GM12878 (cell line): Measurements from ENCODE around the gene CNPY2. TPM values are rescaled to one million over a fixed set of nuclear protein-coding genes. Genes with fewer than 3 reads are reported as not detected.

Source experiments
- ATF2 ChIP-seq: IDR thresholded peaks from 2 replicates; pipeline ENCODE4 v1.6.1; 2012; ENCODE audit warnings: low read length, inconsistent platforms
- BACH1 ChIP-seq: fragments of 450-650 bp; IDR thresholded peaks from 2 replicates; pipeline ENCODE4 v1.6.1; 2017; ENCODE audit warnings: mild to moderate bottlenecking, borderline replicate concordance
- BCL3 ChIP-seq: IDR thresholded peaks from 2 replicates; pipeline ENCODE4 v1.6.1; 2011; ENCODE audit warnings: borderline replicate concordance, low read depth, mild to moderate bottlenecking, moderate library complexity, low read length; ENCODE audit not compliant: insufficient read depth, poor library complexity, severe bottlenecking
- CREB1 ChIP-seq: IDR thresholded peaks from 2 replicates; pipeline ENCODE4 v1.6.1; 2012; ENCODE audit warnings: low read depth, mild to moderate bottlenecking, inconsistent platforms
- E2F4 ChIP-seq: IDR thresholded peaks from 2 replicates; pipeline ENCODE4 v1.6.1; 2012; ENCODE audit warnings: low read depth, low read length, improper control_type of control experiment
- ETV6 ChIP-seq, 2 experiments: fragments of 450-650 bp in 1 of 2; IDR thresholded peaks in 1 of 2; conservative IDR thresholded peaks in 1 of 2; 2 replicates each; pipeline ENCODE4 v1.6.1; 2014; ENCODE audit warnings: antibody characterized with exemption in 1 of 2, borderline replicate concordance in 1 of 2, low read depth in 1 of 2, mild to moderate bottlenecking in 1 of 2, moderate library complexity in 1 of 2
- GABPA ChIP-seq: IDR thresholded peaks from 2 replicates; pipeline ENCODE4 v1.6.1; 2014; ENCODE audit warnings: antibody characterized with exemption, low read depth, mild to moderate bottlenecking, inconsistent platforms
- HDGF ChIP-seq: fragments of 450-650 bp; IDR thresholded peaks from 2 replicates; pipeline ENCODE4 v1.6.1; 2016; ENCODE audit warnings: antibody characterized with exemption
- IKZF1 ChIP-seq: fragments of 450-650 bp; conservative IDR thresholded peaks from 2 replicates; pipeline ENCODE4 v1.6.1; 2017; ENCODE audit warnings: antibody characterized with exemption, mild to moderate bottlenecking
- IRF3 ChIP-seq: fragments of 450-650 bp; IDR thresholded peaks from 2 replicates; pipeline ENCODE4 v1.6.1; 2014; ENCODE audit warnings: mild to moderate bottlenecking
- JUNB ChIP-seq: IDR thresholded peaks from 2 replicates; pipeline ENCODE4 v1.6.1; 2016; ENCODE audit warnings: antibody characterized with exemption, mild to moderate bottlenecking
- JUND ChIP-seq: IDR thresholded peaks from 2 replicates; pipeline ENCODE4 v1.6.1; 2012; ENCODE audit warnings: low read depth, mild to moderate bottlenecking, low read length, improper control_type of control experiment, moderate library complexity
- MAX ChIP-seq: IDR thresholded peaks from 2 replicates; pipeline ENCODE4 v1.6.1; 2012; ENCODE audit warnings: low read depth, low read length, improper control_type of control experiment
- MTA2 ChIP-seq: fragments of 450-650 bp; IDR thresholded peaks from 2 replicates; pipeline ENCODE4 v1.6.1; 2016; ENCODE audit warnings: low read depth, mild to moderate bottlenecking, moderate library complexity
- MXI1 ChIP-seq: fragments of 150-350 bp; IDR thresholded peaks from 2 replicates; pipeline ENCODE4 v1.6.1; 2011; ENCODE audit warnings: low read depth, mild to moderate bottlenecking, inconsistent platforms, low read length, improper control_type of control experiment
- PAX8 ChIP-seq: fragments of 450-650 bp; IDR thresholded peaks from 2 replicates; pipeline ENCODE4 v1.6.1; 2017; ENCODE audit warnings: mild to moderate bottlenecking, moderate library complexity
- POLR2AphosphoS5 ChIP-seq: IDR thresholded peaks from 2 replicates; pipeline ENCODE4 v1.6.1; 2011; ENCODE audit warnings: mild to moderate bottlenecking, low read length, inconsistent platforms
- RCOR1 ChIP-seq: conservative IDR thresholded peaks from 2 replicates; pipeline ENCODE4 v1.6.1; 2012; ENCODE audit warnings: low read depth, low read length, improper control_type of control experiment
- ZNF592 ChIP-seq: fragments of 450-650 bp; IDR thresholded peaks from 2 replicates; pipeline ENCODE4 v1.6.1; 2017; ENCODE audit warnings: mild to moderate bottlenecking, moderate library complexity
- polyA plus RNA-seq, 11 experiments: library from polyadenylated mRNA; depleted of rRNA in 4 of 11; unstranded in 6 of 11; stranded (reverse) in 5 of 11; fragments of >200 nt; fragmentation: Nextera tagmentation in 4 of 11; fragmentation: Illumina TruSeq in 1 of 11; extraction: Ambion mirVana in 4 of 11; extraction: Trizol in 1 of 11; gene quantifications; 1 replicate in 1 of 11; 2 replicates in 10 of 11; pipeline versions ENCODE4 v1.2.1 to v1.2.3, GENCODE V29; 2011 to 2016; ENCODE audit warnings: inconsistent platforms in 2 of 11, missing spikeins in 2 of 11, low read depth in 1 of 11
- total RNA-seq, 4 experiments: library from RNA; depleted of rRNA in 3 of 4; stranded (reverse); fragments of >200 nt in 3 of 4; fragmentation: Illumina TruSeq in 1 of 4; extraction: Trizol in 1 of 4; gene quantifications; 2 replicates each; pipeline versions ENCODE4 v1.2.1 to v1.2.3, GENCODE V29; 2013 to 2021

CNPY2 gene
- total and polyA plus RNA-seq, 10 of the 15 experiments (the other 5 are each of a cell fraction or from before 2014, with no cell fraction given): 25.0 to 276 (median 87.8) TPM

- TF ChIP-seq BCL3: no peak
- peak; percentile 30; the same call in 1 of the 2 replicates for TF ChIP-seq BACH1
- TF ChIP-seq MAX: peak; percentile 87
- no peak for TF ChIP-seq ETV6 (conservative IDR thresholded peaks at IDR 0.05 in 1 of 2, IDR thresholded peaks at IDR 0.05 in 1 of 2; ENCODE audit: borderline replicate concordance in 1 of 2, low read depth in 1 of 2)
- peak; percentile 86 for TF ChIP-seq CREB1
- TF ChIP-seq IKZF1: peak; percentile 98
- no peak for TF ChIP-seq ATF2
- no peak for TF ChIP-seq JUNB
- TF ChIP-seq MXI1: peak; percentile 77
- TF ChIP-seq GABPA: no peak
- no peak for TF ChIP-seq JUND
- TF ChIP-seq IRF3: no peak; the same call in 1 of the 2 replicates
- TF ChIP-seq PAX8: no peak
- TF ChIP-seq POLR2AphosphoS5: peak; percentile 92
- peak; percentile 96; the same call in 1 of the 2 replicates for TF ChIP-seq RCOR1
- 0 out of 2 replicates have a peak, but pooled peaks have one; percentile 31 for TF ChIP-seq HDGF
- peak; percentile 23; the same call in 1 of the 2 replicates for TF ChIP-seq E2F4
- no peak for TF ChIP-seq ZNF592
- no peak for TF ChIP-seq MTA2
Measured at GRCh38 chr12:56315622-56316473, at the start of gene CNPY2 (continued).
